HG03060 (cell line): ENCODE results near the gene TMEM117.
"Not testable (repeated sequence)": the region's sequence is repeated elsewhere in the genome, so short reads cannot be mapped to it uniquely, and the experiment has no call there.

Experiments used
- ATAC-seq: cut with Tn5 transposase; IDR thresholded peaks from one replicate; pipeline ENCODE4 v1.9.1; 2021; ENCODE audit warnings: low read depth, moderate number of reproducible peaks; ENCODE audit not compliant: unreplicated experiment

TMEM117 gene

GRCh38 chr12:43836475-43836989 is 651 bp downstream of the TMEM117 start:
- ATAC-seq, result peak; percentile 29

GRCh38 chr12:43840338-43840737 is 4.5 kb downstream of the TMEM117 start:
- ATAC-seq, result no peak

GRCh38 chr12:43841253-43841652 is 5.4 kb downstream of the TMEM117 start:
- ATAC-seq, result no peak

GRCh38 chr12:43842259-43842658 is 6.4 kb downstream of the TMEM117 start:
- ATAC-seq, result no peak

- not testable (repeated sequence) for ATAC-seq
Observed at GRCh38 chr12:43847425-43848225, 11.7 kb downstream of the TMEM117 start.

- ATAC-seq, result no peak
Observed at GRCh38 chr12:43848226-43848507, 12.3 kb downstream of the TMEM117 start.

GRCh38 chr12:43848786-43849185 is 12.9 kb downstream of the TMEM117 start:
- ATAC-seq, result no peak

GRCh38 chr12:43852744-43853143 is 16.9 kb downstream of the TMEM117 start:
- ATAC-seq, result no peak

- no peak for ATAC-seq
Observed at GRCh38 chr12:43856972-43857371, 21.1 kb downstream of the TMEM117 start.

- no peak for ATAC-seq
Observed at GRCh38 chr12:43858096-43858495, 22.2 kb downstream of the TMEM117 start.

- no peak for ATAC-seq
Observed at GRCh38 chr12:43858991-43859390, 23.1 kb downstream of the TMEM117 start.

GRCh38 chr12:43861015-43861839 is 25.3 kb downstream of the TMEM117 start:
- no peak for ATAC-seq

- ATAC-seq, result no peak
Observed at GRCh38 chr12:43861840-43862150, 25.9 kb downstream of the TMEM117 start.

GRCh38 chr12:43863770-43864366 is 28.0 kb downstream of the TMEM117 start:
- no peak for ATAC-seq

- not testable (repeated sequence) for ATAC-seq
Observed at GRCh38 chr12:43864557-43864956, 28.7 kb downstream of the TMEM117 start.

- no peak for ATAC-seq
Observed at GRCh38 chr12:43869184-43869583, 33.3 kb downstream of the TMEM117 start.

GRCh38 chr12:43869765-43870164 is 33.9 kb downstream of the TMEM117 start:
- ATAC-seq, result not testable (repeated sequence)

- ATAC-seq, result not testable (repeated sequence)
Observed at GRCh38 chr12:43871258-43871657, 35.4 kb downstream of the TMEM117 start.

GRCh38 chr12:43872396-43872795 is 36.5 kb downstream of the TMEM117 start:
- ATAC-seq, result no peak

- no peak for ATAC-seq
Observed at GRCh38 chr12:43878050-43878449, 42.2 kb downstream of the TMEM117 start.

GRCh38 chr12:43880547-43880946 is 44.7 kb downstream of the TMEM117 start:
- no peak for ATAC-seq
